Panc1 (cell line): ENCODE measurements around the gene MAGI1. TPM values are rescaled to one million over a fixed set of nuclear protein-coding genes. Genes with fewer than 3 reads are reported as not detected.

ENCODE experiments used
- ATAC-seq: fragments of 200-7000 bp; cut with Tn5 transposase; 2 replicates; pipeline ENCODE4 v1.9.1; 2020; ENCODE audit warnings: mild to moderate bottlenecking, moderate library complexity
- BruUV-seq: library from RNA; stranded (reverse); fragments of 400-500 nt; replicated peaks from 2 replicates; lab custom pipeline; 2021; lab: Mats Ljungman, UMichigan
- CTCF ChIA-PET: fragments of 300-600 bp; sonication (Branson Sonifier 250); formaldehyde crosslinking; loops from one replicate; lab custom pipeline; 2022; ENCODE audit warnings: antibody characterized with exemption; lab: Charles Lee
- POLR2A ChIA-PET: fragments of 300-600 bp; sonication (Branson Sonifier 250); formaldehyde crosslinking; loops from one replicate; lab custom pipeline; 2022; ENCODE audit warnings: antibody characterized with exemption; lab: Charles Lee
- DNase-seq: peaks from one replicate; pipeline ENCODE4 v3.0.0-alpha.2; 2010; ENCODE audit warnings: low read depth, low spot score
- H3K27ac ChIP-seq: 2 replicates; pipeline ENCODE4 v1.5.1; 2011; ENCODE audit warnings: mild to moderate bottlenecking, low read length, inconsistent platforms
- H3K27me3 ChIP-seq: fragments of 200-500 bp; sonication (Bioruptor generic); 2 replicates; pipeline ENCODE4 v1.6.0; 2014; ENCODE audit warnings: low read length, inconsistent platforms; ENCODE audit not compliant: control insufficient read depth, insufficient read depth
- H3K36me3 ChIP-seq: fragments of 200-500 bp; sonication (Bioruptor generic); 2 replicates; pipeline ENCODE4 v1.5.1; 2014; ENCODE audit warnings: inconsistent platforms, mild to moderate bottlenecking, low read length, moderate library complexity; ENCODE audit not compliant: control insufficient read depth, insufficient read depth
- H3K4me1 ChIP-seq: 2 replicates; pipeline ENCODE4 v1.5.1; 2011; ENCODE audit warnings: inconsistent platforms, mild to moderate bottlenecking, low read length, moderate library complexity; ENCODE audit not compliant: control insufficient read depth, insufficient read depth
- H3K4me3 ChIP-seq, 2 experiments: 2 replicates each; pipeline ENCODE4 v1.5.1; 2011 to 2012; ENCODE audit warnings: low read depth in 2 of 2, low read length in 2 of 2, mild to moderate bottlenecking in 2 of 2, inconsistent platforms in 1 of 2, moderate library complexity in 1 of 2
- H3K9me3 ChIP-seq: fragments of 200-500 bp; sonication (Bioruptor generic); 2 replicates; pipeline ENCODE4 v1.5.1; 2014; ENCODE audit warnings: low read depth, mild to moderate bottlenecking, inconsistent platforms, low read length, moderate library complexity; ENCODE audit not compliant: control insufficient read depth, insufficient read depth
- CTCF ChIP-seq: fragments of 450-650 bp; IDR thresholded peaks from 2 replicates; pipeline ENCODE4 v1.5.1; 2017; ENCODE audit warnings: mild to moderate bottlenecking
- POLR2AphosphoS5 ChIP-seq: IDR thresholded peaks from 2 replicates; pipeline ENCODE4 v1.6.1; 2012; ENCODE audit warnings: mild to moderate bottlenecking, low read depth, low read length, moderate library complexity
- REST ChIP-seq, 2 experiments: IDR thresholded peaks; 2 replicates each; pipeline ENCODE4 v1.6.1; 2011 to 2012; ENCODE audit warnings: low read depth in 2 of 2, control low read depth in 1 of 2, low read length in 1 of 2, mild to moderate bottlenecking in 1 of 2, moderate library complexity in 1 of 2; ENCODE audit not compliant: insufficient read depth in 1 of 2
- SIN3A ChIP-seq: IDR thresholded peaks from 2 replicates; pipeline ENCODE4 v1.6.1; 2012; ENCODE audit warnings: low read depth, mild to moderate bottlenecking, low read length, moderate library complexity, borderline replicate concordance; ENCODE audit not compliant: insufficient read depth
- TCF7L2 ChIP-seq: IDR thresholded peaks from 2 replicates; pipeline ENCODE4 v1.6.1; 2011; ENCODE audit warnings: mild to moderate bottlenecking, low read depth, low read length, inconsistent platforms
- in situ Hi-C: cut with HindIII; loops from 2 replicates; pipeline ENCODE4 v1.10.0; 2016; ENCODE audit warnings: low sequenced_read_pairs, low pct_unique_long_range_greater_than_20kb
- intact Hi-C: fragments of 100-400 bp; cut with micrococcal nuclease; formaldehyde crosslinking; loops from one replicate; pipeline ENCODE4 v1.10.0; 2022; ENCODE audit not compliant: unreplicated experiment
- total RNA-seq: library from RNA; stranded (reverse); gene quantifications from one replicate; pipeline ENCODE4 v1.2.1, GENCODE V29; 2021; ENCODE audit not compliant: unreplicated experiment

Gene MAGI1
- total RNA-seq, 1 experiment from 2014 or later, result 9.5 TPM

- H3K27ac ChIP-seq, result no peak overlapping the region
- no TSS peak for BruUV-seq
- intact Hi-C loops (no loop called here), in situ Hi-C loops (no loop called here)
- H3K4me1 ChIP-seq, result no peaks in the 10 kb centered on the region
- POLR2A ChIA-PET, result no interaction called here
- no peak for ATAC-seq
- no peak for DNase-seq
- no peaks in the 10 kb centered on the region for H3K27me3 ChIP-seq
- H3K36me3 ChIP-seq, result no peaks in the 10 kb centered on the region
- TF ChIP-seq CTCF, result no peak
- no peak for TF ChIP-seq SIN3A
- no peak overlapping the region for H3K4me3 ChIP-seq
- H3K9me3 ChIP-seq, result no peaks in the 10 kb centered on the region
- CTCF ChIA-PET, result no interaction called here
Observed at GRCh38 chr3:65927576-65927975, 111.1 kb downstream of the MAGI1 start.

- H3K4me3 ChIP-seq, result no peak overlapping the region
- ChIA-PET POLR2A (no interaction called here), CTCF (no interaction called here)
- H3K4me1 ChIP-seq, result no peaks in the 10 kb centered on the region
- intact Hi-C loops, result no loop called here
- H3K9me3 ChIP-seq, result no peaks in the 10 kb centered on the region
- ATAC-seq (no peak), DNase-seq (no peak)
- no peaks in the 10 kb centered on the region for H3K27me3 ChIP-seq
- no TSS peak for BruUV-seq
- no peak overlapping the region for H3K27ac ChIP-seq
- in situ Hi-C loops, result no loop called here
- no peaks in the 10 kb centered on the region for H3K36me3 ChIP-seq
- TF ChIP-seq TCF7L2 (no peak), SIN3A (no peak), POLR2AphosphoS5 (no peak), CTCF (no peak), REST (IDR thresholded peaks at IDR 0.05; ENCODE audit: insufficient read depth in 1 of 2, low read depth in 2 of 2, low read length in 1 of 2) (no peak)
Observed at GRCh38 chr3:65925254-65925954, 113.3 kb downstream of the MAGI1 start.
